Motor neuron (in vitro differentiated cells): Measurements from ENCODE around the gene PAX2. TPM values are rescaled to one million over a fixed set of nuclear protein-coding genes. Genes with fewer than 3 reads are reported as not detected.
"Not testable (repeated sequence)": the region's sequence is repeated elsewhere in the genome, so short reads cannot be mapped to it uniquely, and the experiment has no call there.

ENCODE experiments used
- ATAC-seq, 8 experiments: fragments of 200-7000 bp; cut with Tn5 transposase; replicated peaks in 6 of 8; 2 replicates each; pipeline ENCODE4 v1.8.0; 2021; ENCODE audit warnings: mild to moderate bottlenecking in 8 of 8, moderate library complexity in 8 of 8
- H3K27ac ChIP-seq, 2 donors: fragments of 250-450 bp; sonication (Bioruptor Pico); 2 replicates each; pipeline ENCODE4 v1.9.0; 2021; ENCODE audit warnings: antibody characterized with exemption in 2 of 2, mild to moderate bottlenecking in 2 of 2, moderate library complexity in 1 of 2
- H3K4me1 ChIP-seq, 2 donors: fragments of 250-450 bp; sonication (Bioruptor Pico); replicated peaks in 1 of 2; 2 replicates each; pipeline ENCODE4 v1.6.1; 2021; ENCODE audit warnings: antibody characterized with exemption in 2 of 2, mild to moderate bottlenecking in 2 of 2, moderate library complexity in 1 of 2
- H3K4me3 ChIP-seq, 5 donors: fragments of 250-450 bp; sonication (Bioruptor Pico); 2 replicates each; pipeline ENCODE4 v1.9.0; 2021; ENCODE audit warnings: antibody characterized with exemption in 5 of 5, mild to moderate bottlenecking in 5 of 5, moderate library complexity in 4 of 5
- WGBS, 10 experiments: fragments of 450-650 bp; shearing (Covaris generic); methylation state at CpG; one replicate each; pipeline ENCODE4 v1.0.0; 2022; 5-methylcytosine and 5-hydroxymethylcytosine counted together
- in situ Hi-C, 9 experiments: fragments of 400-800 bp; cut with MboI; loops; one replicate each; pipeline ENCODE4 v1.15.0; 2021; ENCODE audit warnings: low sequenced_read_pairs in 9 of 9, low pct_unique_long_range_greater_than_20kb in 2 of 9; ENCODE audit not compliant: unreplicated experiment in 9 of 9
- total RNA-seq, 8 experiments: library from RNA; unstranded; fragments of 300-600 nt; gene quantifications; 2 replicates each; pipeline versions ENCODE4 v1.2.3 to v1.2.4, GENCODE V29; 2022

Gene PAX2
- 1 to 10 TPM in 3 of 8 experiments, under 1 TPM in 4, not detected in 1; 0.13 to 2.2 (median 0.77) TPM for total RNA-seq

- ATAC-seq: peak; percentile 35 to 84 (median 75)
- in situ Hi-C loops: loop anchor here in 3 of 9 experiments (10.0 to 25.0 kb wide), 2 partner anchors 180 to 183 kb away; no protein-coding TSS in a partner anchor
- H3K4me1 ChIP-seq: peaks cover 22 to 29% of the 10 kb centered on the region in 2 donors
These were observed at the start of gene PAX2 for GRCh38 chr10:100744987-100745881. Gene PAX2, plus strand, starts transcription at chr10:100745582. Its CDS starts 679 bp downstream, at chr10:100746261.

GRCh38 chr10:100696477-100696901 is 48.9 kb upstream of the PAX2 start:
- WGBS, 10 experiments: 0 to 75% (median 53%) methylated on average over 1 to 2 of the region's 2 CpGs; no CpG with 5 or more reads in 1 of the 10 experiments
- Histone ChIP-seq H3K27ac (no peak overlapping the region), H3K4me1 (no peaks in the 10 kb centered on the region), H3K4me3 (no peak overlapping the region)
- ATAC-seq: no peak
- in situ Hi-C loops: no loop called here

More at GRCh38 chr10:100744987-100745881, at the start of gene PAX2:
- no peak within 1 kb of the TSS for H3K27ac ChIP-seq
- H3K4me3 ChIP-seq: peak within 1 kb of the TSS; percentile 24 to 43 (median 33)
- WGBS, 10 experiments: 10% methylated on average over 2 of the region's 75 CpGs; no CpG with 5 or more reads in 9 of the 10 experiments

GRCh38 chr10:100697070-100697469 is 48.3 kb upstream of the PAX2 start:
- peak in 2 of 8 experiments; percentile 43 to 56 for ATAC-seq
- Histone ChIP-seq H3K4me3 (no peak overlapping the region), H3K4me1 (no peaks in the 10 kb centered on the region), H3K27ac (no peak overlapping the region)
- WGBS, 10 experiments: 50 to 75% (median 61%) methylated on average over 1 of the region's 1 CpG; no CpG with 5 or more reads in 6 of the 10 experiments
- in situ Hi-C loops: no loop called here

- Histone ChIP-seq H3K4me1 (no peaks in the 10 kb centered on the region), H3K4me3 (no peak overlapping the region), H3K27ac (no peak overlapping the region)
- 0 to 75% (median 42%) methylated on average over 1 to 4 of the region's 4 CpGs; no CpG with 5 or more reads in 1 of the 10 experiments for WGBS, 10 experiments
- ATAC-seq: no peak
- in situ Hi-C loops: no loop called here
These were observed 47.8 kb upstream of the PAX2 start for GRCh38 chr10:100697631-100698030.

- ATAC-seq, in situ Hi-C loops, H3K27ac ChIP-seq, H3K4me3 ChIP-seq, H3K4me1 ChIP-seq: not testable (repeated sequence)
- WGBS, 10 experiments: no CpG with 5 or more reads among the region's 2 CpGs
These were observed 43.7 kb upstream of the PAX2 start for GRCh38 chr10:100701704-100702103.

- ATAC-seq: no peak
- in situ Hi-C loops: no loop called here
- Histone ChIP-seq H3K4me3 (no peak overlapping the region), H3K27ac (no peak overlapping the region), H3K4me1 (peaks cover 22 to 24% of the 10 kb centered on the region in 2 donors)
- 0 to 98% (median 77%) methylated on average over 1 to 6 of the region's 9 CpGs; no CpG with 5 or more reads in 2 of the 10 experiments for WGBS, 10 experiments
These were observed 40.2 kb upstream of the PAX2 start for GRCh38 chr10:100705139-100705538.

- ATAC-seq: no peak
- Histone ChIP-seq H3K4me1 (peaks cover 36 to 37% of the 10 kb centered on the region in 2 donors), H3K4me3 (no peak overlapping the region), H3K27ac (peak overlapping the region in 1 of 2 donors; percentile 15)
- 20 to 83% (median 74%) methylated on average over 1 to 3 of the region's 6 CpGs; no CpG with 5 or more reads in 4 of the 10 experiments for WGBS, 10 experiments
- in situ Hi-C loops: no loop called here
These were observed 38.0 kb upstream of the PAX2 start for GRCh38 chr10:100707261-100707848.

- Histone ChIP-seq H3K27ac (peak overlapping the region in 1 of 2 donors; percentile 71), H3K4me1 (peaks cover 45 to 49% of the 10 kb centered on the region in 2 donors), H3K4me3 (peak overlapping the region; percentile 7 to 29 (median 19))
- peak in 5 of 8 experiments; percentile 7 to 28 (median 18) for ATAC-seq
- in situ Hi-C loops: no loop called here
- WGBS, 10 experiments: 0 to 100% (median 44%) methylated on average over 1 to 13 of the region's 26 CpGs; no CpG with 5 or more reads in 2 of the 10 experiments
These were observed 36.0 kb upstream of the PAX2 start for GRCh38 chr10:100709146-100710082.

- H3K4me3 ChIP-seq: peak overlapping the region; percentile 7 to 29 (median 19)
- in situ Hi-C loops: no loop called here
These were observed 35.1 kb upstream of the PAX2 start for GRCh38 chr10:100710151-100710871.

GRCh38 chr10:100713049-100713858 is 32.1 kb upstream of the PAX2 start:
- peak in 7 of 8 experiments; percentile 15 to 70 (median 32) for ATAC-seq
- in situ Hi-C loops: no loop called here
- H3K4me1 ChIP-seq: peaks cover 37 to 40% of the 10 kb centered on the region in 2 donors
- 35 to 71% (median 49%) methylated on average over 1 to 12 of the region's 37 CpGs; no CpG with 5 or more reads in 6 of the 10 experiments for WGBS, 10 experiments
- no peak overlapping the region for H3K27ac ChIP-seq
- peak overlapping the region in 3 of 5 donors; percentile 12 to 20 (median 18) for H3K4me3 ChIP-seq

More at GRCh38 chr10:100710151-100710871, 35.1 kb upstream of the PAX2 start:
- peak overlapping the region in 1 of 2 donors; percentile 71 for H3K27ac ChIP-seq
- H3K4me1 ChIP-seq: peaks cover 45 to 49% of the 10 kb centered on the region in 2 donors
- ATAC-seq: peak; percentile 73 to 90 (median 86)
- 0 to 36% (median 9%) methylated on average over 2 to 7 of the region's 48 CpGs; no CpG with 5 or more reads in 6 of the 10 experiments for WGBS, 10 experiments
